GM18519 (cell line): ENCODE measurements around the gene MDFIC.

ENCODE experiments used
- ATAC-seq: cut with Tn5 transposase; IDR thresholded peaks from one replicate; pipeline ENCODE4 v1.9.1; 2021; ENCODE audit warnings: mild to moderate bottlenecking, moderate library complexity; ENCODE audit not compliant: unreplicated experiment, low FRiP score

Gene MDFIC

DNA sequence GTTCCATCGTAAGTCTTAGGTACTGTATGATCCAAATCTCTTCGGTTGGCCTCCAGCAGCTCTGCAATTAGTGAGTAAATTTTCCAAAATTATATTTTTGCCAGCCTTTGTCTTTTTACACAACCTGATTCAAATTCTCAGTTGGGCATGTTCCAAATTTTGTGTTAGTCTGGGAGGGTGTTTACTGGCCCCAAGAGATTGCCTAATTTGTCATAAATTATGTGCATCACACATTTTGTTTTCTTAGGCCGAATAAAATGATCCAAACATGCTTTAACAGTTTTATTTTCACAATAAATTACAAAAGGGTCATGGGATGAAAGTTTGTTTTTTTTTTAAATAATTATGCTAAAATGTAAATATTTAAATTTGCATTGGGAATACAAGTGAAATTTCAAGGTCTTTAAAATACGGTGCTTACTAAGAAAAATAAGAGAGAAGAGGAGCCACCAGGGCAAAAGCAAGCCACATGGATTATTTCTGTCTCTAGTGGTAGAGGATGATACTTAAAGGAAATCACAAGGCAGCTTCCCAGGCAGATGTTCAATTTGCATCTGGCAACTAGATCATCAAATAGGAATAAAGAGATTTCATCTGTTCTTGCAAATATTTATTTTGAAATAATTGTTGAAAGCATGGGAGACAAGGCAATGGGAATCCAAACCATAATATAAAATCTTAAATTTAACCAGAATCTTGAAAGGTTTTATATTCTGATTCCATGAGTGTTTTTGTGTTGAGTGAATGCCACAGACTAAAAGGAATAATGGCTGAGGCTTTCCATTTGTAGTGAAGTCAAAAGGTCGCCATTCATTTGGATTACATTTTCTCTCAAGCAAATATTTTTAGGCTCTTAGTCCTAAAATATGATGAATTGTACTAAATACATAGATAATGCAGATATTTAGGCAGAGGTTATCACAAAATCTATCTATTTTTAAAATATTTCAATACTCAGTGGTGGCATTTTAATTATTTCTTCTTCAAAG lies 111.1 kb downstream of the MDFIC start:
- ATAC-seq = no peak

DNA sequence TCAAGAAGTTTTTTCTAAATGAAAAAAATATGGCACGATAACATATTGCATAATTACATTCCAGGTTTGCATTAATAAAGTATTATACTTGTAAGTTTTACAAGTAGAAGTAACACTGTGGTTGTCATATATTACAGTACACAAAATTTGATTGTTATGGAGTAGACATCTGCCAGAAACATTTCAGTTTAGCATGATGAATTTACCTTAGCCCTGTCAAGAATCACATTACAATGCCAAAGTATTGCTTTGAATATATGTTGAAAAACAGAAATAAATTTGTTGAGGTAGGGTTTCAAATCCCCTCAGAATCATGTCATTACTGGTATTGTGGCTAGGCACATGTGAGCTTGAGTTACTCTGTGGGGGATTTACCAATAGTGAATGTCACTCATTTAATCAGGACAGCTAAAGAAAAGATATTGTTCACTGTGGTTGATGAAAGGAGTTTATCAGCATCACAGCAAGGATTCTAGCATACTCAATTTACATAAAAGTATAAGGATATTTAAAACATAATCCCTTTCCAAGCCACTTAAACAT lies 112.1 kb downstream of the MDFIC start:
- no peak for ATAC-seq

DNA sequence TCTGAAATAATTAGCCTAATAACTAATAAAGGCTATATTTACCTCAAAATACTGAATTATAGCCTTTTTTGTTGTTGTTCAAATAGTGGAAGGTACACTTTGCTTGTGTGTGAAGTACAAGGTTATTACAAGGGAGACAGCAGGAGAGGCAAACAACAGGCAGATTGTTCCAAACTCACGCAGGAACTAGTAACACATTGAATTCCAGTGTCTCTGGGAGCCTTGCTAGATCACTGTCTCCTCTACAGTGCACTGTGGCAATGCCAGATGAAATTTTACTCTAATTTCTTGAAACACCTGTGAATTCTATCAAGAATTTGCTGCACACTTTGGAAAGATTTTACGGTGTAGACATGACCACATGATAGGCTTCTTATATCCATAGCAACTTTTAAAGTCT lies 112.6 kb downstream of the MDFIC start:
- ATAC-seq = no peak

DNA sequence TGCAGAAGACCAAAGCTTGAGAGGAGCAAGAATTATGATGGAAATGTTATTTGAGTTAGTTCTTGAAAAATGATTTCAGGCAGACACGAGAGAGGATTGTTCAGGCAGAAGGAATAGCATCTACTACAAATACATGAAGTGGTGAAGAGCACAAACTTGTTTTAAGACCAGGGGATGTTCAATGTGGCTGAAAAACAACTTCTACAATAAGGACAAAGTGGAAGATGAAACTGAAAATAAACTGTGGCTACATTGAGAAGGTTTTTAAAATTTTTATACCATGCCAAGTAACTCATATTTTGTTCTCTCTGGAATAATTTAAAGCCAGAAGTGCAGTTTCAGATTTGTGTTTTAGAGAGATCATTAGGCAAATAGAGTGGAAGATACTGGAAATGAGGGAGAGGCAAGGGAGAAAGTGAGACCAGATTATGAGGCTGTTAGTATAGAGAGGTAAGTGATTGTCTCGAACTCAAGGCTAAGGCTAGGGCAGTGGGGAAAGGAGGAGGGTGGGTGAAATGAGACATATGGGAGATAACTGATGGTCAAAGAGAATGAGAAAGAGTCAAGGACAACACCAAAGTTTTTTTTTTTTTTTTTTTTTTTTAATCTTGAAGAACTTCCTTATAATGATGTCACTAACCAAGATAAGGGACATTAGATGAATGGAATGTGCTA lies 115.4 kb downstream of the MDFIC start:
- ATAC-seq = no peak

DNA sequence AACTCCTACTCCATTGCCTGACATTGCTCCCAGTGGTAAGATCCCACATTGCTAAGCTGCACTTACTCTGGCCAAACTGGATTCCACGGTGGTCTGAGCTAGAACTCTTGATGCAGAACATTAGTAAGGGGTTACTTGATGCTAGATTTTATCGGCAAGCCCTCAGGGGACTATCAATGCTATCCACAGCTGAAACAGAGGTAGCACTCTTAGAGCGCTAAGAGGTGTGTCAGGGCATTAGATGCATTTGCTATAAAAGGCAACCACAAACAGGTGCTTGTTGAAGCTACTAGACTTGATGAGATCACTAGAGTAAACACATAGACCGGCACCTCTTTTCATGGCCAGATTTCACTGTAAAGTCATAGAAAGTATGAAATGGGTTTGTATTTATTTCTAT lies 116.3 kb downstream of the MDFIC start:
- no peak for ATAC-seq

DNA sequence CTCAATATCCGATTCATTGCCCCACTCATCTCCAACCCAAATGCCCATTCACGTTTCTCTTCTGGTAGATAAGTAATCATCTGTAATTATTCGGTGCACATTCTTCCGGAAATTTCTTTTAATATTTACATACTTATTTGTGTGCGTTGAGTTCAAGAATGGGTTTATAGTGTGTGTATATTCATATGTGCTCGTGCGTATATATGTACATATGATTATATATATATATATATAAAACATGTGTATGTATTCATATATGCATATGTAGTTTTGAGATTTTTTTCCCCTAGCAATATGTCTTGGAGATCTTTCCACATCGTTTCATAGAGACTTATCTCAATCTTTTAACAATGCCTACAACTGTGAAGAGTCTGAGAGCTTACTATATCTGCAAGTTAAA lies 118.2 kb downstream of the MDFIC start:
- ATAC-seq = no peak

DNA sequence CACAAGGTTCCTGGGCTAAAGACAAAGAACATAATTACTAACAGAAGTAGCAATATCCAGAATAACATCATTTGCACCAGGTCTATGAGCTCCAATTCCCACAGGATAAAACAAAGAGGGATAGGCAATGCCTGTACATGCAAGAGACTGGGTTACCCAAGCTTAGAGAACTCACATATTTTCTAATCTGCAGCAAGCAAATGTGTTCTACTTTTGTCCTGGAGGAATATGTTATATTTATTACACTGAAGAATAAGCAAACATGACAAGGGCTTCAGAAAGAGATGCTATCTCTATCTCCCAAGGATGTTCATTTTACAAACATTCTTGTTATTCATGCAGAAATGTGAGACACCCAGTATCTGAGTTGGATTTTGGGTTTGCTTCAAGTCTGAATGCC lies 118.6 kb downstream of the MDFIC start:
- no peak for ATAC-seq

DNA sequence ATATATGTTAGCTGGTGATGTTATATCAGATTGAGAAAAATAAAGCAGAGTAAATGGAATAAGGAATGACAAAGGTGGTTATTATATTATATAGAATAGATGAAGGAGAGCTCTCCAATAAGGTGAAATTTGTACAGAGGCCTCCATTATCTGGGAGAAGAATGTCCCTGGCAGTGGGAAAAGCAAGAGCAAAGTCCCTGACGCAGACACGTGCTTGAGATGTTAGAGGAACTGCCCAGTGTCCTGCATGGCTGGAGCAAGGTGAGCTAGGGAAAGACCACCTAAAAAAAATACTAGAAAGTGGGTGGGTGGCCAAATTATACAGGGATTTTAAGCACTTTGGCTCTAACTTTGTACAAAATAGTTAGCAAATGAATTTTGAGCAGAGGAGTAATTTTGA lies 120.7 kb downstream of the MDFIC start:
- ATAC-seq = no peak

DNA sequence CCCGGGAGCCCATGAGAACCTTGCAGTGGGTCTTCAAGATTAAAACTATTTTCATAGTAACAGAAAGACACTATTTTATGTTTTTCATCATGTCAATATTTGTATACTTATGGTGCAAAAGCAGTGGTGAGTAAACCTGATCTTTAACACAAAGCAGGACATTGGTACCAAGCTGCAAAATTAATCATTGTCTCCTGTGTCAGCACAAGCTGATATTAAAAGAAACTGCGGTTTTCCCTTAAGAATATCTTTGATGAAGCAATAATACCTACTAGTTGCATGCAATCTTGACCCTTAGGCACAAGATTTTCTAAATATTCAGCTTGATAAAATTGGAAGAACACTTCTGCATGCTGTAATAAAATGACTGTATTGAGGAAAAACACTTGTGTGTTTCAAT lies 121.7 kb downstream of the MDFIC start:
- no peak for ATAC-seq

DNA sequence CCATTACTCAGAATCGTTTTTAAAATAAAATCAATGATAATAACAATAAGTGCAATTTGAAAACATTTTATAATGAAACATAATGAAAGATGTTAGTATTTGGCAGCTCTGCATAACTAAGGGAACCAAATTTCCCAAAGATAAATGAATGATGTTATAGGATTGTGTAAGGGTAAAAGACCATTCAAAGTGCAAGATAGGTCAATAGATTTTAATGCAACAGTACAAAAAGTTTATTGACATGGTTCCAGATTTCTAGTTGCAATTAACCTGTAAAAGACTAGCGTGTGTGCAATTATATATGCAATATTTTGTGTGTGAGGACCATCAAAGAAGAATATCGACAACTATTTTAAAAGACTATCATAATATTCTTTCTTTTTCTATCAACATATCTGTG lies 122.3 kb downstream of the MDFIC start:
- ATAC-seq = no peak

DNA sequence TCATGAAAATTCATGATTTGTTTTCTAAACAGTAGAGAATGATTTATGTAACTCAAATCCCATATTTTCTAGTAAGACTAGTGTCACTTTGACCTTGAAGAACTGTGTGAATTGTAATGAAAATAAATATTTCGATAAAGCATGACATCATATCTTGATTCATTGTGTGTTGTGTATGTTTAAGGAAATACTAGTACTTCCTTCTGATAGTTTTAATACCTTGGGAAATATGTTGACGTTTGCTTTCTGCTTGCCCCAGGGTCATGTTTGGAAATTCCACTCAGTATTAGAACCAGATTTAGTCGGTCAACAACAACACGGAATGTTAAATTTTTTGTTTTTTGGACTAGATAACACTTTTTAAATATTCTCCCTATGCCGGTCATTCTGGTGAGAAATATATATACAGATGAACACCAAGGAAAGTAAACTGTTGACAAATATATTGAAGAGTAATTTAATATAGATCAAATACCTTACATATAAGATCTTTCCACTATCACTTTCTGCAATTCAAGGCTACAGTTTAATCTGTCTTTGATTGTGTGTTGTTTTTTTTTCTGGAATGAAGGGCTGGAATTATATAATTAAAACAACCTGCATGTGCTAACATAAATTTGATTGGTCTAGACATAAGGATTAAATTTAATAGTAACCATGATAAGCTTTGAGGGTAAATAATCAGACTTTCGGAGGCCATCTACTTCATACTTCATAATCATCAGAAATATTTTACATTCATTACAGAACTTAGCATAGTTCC lies 126.2 kb downstream of the MDFIC start:
- ATAC-seq = no peak

DNA sequence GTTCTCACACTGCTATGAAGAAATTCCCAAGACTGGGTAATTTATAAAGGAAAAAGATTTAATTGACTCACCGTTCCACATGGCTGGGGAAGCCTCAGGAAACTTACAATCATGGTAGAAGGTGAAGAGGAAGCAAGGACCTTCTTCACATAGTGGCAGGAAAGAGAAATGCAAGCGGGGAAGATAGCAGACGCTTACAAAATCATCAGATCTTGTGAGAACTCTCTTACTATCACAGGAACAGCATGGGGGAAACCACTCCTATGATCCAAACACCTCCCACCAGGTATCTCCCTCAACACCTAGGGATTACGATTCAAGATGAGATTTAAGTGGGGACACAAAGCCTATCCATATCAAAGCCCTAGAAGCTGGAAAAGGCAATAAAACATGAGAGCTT lies 130.8 kb downstream of the MDFIC start:
- ATAC-seq = no peak

DNA sequence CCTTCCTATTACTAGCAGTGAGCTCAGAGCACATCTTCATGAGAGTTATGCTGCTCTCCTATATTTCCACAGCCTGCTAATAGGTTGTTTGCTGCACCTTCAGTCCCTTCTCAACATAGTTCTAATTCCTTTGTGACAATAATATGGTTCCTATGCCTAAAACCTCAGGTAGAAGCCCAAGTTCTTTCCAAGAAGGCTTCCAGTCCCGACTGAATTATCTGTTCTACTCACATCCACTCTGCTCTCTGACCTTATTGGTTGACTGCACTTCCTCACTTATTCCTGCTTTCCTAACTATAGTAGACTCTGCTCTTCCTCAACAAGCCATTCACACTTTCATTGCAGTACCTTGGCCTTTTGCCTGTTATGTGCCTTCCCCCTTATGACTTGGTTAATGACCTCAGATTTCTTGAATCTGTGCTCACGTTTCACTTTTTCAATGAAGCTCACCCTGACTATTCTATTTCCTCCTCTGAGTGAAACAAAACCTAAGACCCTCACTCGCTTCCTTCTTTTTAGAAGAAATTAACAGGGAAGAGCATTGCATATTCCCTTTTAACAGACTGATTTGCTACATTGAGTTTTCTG lies 132.7 kb downstream of the MDFIC start:
- ATAC-seq = no peak

DNA sequence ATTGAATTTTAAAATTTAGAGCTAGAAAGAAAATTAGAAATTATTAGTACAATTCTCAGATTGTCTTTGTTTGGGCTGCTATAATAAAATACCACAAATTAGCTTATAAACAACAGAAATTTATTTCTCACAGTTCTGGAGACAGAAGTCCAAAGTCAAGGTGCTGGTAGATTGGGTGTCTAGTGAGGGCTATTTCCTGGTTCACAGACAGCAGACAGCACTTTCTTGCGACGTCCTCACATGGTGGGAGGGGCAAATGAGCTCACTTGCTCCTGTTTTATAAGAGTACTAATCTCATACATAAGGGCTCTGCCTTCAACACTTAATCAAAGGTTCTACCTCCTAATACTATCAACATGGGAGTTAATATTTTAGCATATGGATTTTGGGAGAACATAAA lies 134.1 kb downstream of the MDFIC start:
- no peak for ATAC-seq

DNA sequence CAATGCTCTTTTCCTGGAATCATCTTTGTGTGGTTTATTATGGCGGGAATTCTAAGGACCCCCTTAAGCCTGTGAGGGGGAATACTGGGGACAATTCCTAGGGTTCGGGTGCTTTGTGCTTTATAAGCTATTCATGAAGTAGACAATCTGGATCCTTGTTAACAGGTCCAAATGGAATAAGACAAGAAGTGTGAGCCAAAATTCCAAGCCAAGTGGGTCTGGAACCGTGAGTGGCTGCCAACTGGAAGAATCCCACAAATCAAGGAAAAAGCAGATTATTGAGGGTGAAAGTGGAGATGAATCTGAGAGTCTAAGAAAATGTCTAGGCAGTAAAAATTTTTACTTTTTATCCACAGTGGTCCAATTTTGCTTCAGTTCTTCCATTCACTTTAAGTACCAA lies 136.8 kb downstream of the MDFIC start:
- ATAC-seq = no peak

DNA sequence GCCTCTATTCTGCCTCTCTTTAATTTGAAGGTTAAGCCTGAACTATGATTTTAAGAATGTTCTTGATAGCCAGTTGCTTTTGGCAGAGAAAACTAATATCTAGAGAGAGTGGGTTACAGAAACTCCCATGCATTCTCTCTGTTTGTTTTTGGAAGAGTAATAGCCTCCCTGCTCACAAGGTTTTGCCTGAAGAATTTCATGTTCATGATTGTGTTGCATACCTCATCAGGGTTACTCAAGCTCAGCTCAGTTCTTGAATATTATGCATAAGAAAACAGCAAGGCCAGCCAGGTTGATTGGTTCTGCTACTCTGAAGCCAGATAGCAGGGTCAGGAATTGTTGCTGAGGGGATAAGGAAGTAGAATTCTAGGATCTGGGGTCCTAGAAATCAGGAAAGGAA lies 137.4 kb downstream of the MDFIC start:
- ATAC-seq = no peak

DNA sequence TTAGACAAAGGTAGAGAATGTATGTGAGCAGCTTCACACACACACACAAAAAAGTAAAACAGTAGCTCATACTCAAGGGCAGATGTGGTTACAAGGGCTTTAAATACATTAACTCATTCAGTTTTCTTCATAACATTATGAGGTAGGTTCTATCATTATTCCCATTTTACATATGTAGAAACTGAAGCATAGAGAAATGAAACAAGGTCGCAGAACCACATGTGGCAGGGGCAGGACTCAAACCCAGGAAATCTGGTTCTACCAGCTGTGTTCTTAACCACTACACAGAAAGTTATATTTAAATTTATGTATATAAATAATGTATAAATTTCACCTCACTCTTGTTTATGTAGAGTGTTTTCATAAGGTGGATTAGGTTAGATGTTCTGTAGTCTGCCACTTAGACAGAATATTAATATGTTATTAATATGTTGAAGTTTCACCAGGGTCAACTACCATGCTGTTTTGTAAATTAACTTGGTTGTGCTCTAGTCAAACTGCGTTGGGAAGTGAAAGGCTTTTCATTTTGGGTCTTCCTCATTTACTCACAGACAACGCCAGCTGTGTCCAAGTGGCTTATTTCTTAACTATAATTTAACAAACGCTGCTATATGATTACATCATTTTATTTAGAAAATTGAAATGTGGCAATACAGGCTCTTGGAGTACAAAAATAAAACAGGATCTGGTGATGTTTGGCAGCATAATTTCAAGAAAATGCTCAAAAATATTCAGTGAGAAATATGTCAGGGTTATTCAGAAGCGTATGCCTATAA lies 138.4 kb downstream of the MDFIC start:
- ATAC-seq = peak; percentile 43

DNA sequence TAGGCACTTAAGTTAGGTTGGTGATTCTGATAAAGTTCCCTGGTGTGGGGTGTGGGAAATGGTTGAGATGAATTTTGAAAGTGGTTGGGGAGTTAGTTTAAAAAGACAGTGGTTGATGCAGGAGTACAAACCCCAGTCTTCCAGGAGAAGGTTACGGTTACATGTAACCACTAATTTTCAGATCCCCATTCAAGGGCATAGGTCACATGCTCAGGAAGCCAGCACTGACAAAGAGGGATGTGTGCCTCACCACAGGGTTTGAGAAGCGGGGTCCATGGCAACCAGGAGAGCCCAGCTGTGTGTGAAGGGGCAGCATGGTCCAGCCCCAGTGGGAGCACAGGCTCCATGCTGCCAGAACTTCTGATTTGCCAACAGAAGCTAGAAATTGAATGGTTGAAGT lies 144.2 kb downstream of the MDFIC start:
- no peak for ATAC-seq

DNA sequence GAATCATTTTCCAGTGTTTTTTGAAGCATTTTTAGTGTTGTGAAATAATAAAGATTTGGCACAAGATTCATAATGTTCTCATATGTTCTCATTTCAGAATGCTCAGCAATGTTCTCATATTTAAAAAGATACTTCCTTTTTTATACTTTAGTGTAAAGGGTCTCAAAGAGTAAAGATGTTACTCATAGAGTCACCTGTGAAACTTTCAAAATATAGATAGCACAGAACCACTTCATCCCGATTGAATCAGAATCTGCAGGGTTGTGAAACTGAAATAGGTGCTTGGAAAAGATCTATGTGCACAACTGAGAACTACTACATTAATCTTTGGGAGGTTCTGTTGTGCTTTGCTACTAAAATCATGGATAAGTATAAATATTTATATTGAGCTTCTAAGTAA lies 144.7 kb downstream of the MDFIC start:
- ATAC-seq = peak; percentile 68

DNA sequence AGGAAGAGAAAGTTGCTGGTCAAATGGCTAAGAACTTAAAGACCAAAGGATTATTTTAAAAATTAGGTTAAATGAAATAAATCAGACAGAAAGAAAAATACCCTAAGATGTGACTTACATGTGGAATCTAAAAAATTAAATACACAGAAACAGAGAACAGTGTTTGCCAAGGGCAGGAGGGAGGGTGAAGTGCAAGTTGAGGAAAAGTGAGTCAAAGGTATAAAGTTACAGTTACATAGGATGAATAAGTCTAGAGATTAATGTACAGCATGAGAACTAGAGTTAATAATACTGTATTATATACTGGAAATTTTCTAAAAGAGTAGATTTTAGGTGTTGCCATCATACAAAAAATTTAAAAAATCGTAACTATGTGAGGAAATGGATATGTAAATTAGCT lies 146.3 kb downstream of the MDFIC start:
- no peak for ATAC-seq
